Astrocyte (in vitro differentiated cells and primary cell): Measurements from ENCODE around the gene DUSP2. TPM values are rescaled to one million over a fixed set of nuclear protein-coding genes. Genes with fewer than 3 reads are reported as not detected.

ENCODE experiments used
- DNase-seq: peaks from one replicate; pipeline ENCODE4 v3.0.0-alpha.2; 2010; ENCODE audit warnings: low read depth
- FAIRE-seq: peaks from 2 replicates; lab custom pipeline; 2011; peaks lifted over from hg19 to GRCh38; lab: Jason Lieb, UNC
- H2AFZ ChIP-seq: 2 replicates; pipeline ENCODE4 v1.6.0; 2012; ENCODE audit warnings: low read depth, low read length, inconsistent platforms
- H3K27ac ChIP-seq: 2 replicates; pipeline ENCODE4 v1.5.1; 2011; ENCODE audit warnings: low read depth, low read length, inconsistent platforms
- H3K27me3 ChIP-seq: 2 replicates; pipeline ENCODE4 v1.6.0; 2011; ENCODE audit warnings: low read length, inconsistent platforms; ENCODE audit not compliant: insufficient read depth
- H3K36me3 ChIP-seq: 2 replicates; pipeline ENCODE4 v1.5.1; 2011; ENCODE audit warnings: low read length, inconsistent platforms; ENCODE audit not compliant: insufficient read depth
- H3K4me1 ChIP-seq: 2 replicates; pipeline ENCODE4 v1.5.1; 2011; ENCODE audit warnings: low read length, inconsistent platforms; ENCODE audit not compliant: insufficient read depth
- H3K4me2 ChIP-seq: 2 replicates; pipeline ENCODE4 v1.6.0; 2012; ENCODE audit warnings: low read length, inconsistent platforms
- H3K4me3 ChIP-seq: 2 replicates; pipeline ENCODE4 v1.5.1; 2011; ENCODE audit warnings: low read depth, mild to moderate bottlenecking, low read length, inconsistent platforms; ENCODE audit not compliant: insufficient read depth
- H3K79me2 ChIP-seq: 2 replicates; pipeline ENCODE4 v1.6.0; 2012; ENCODE audit warnings: mild to moderate bottlenecking, low read length, inconsistent platforms; ENCODE audit not compliant: insufficient read depth
- H3K9ac ChIP-seq: 2 replicates; pipeline ENCODE4 v1.6.0; 2012; ENCODE audit warnings: mild to moderate bottlenecking, low read length, inconsistent platforms
- H3K9me3 ChIP-seq: 2 replicates; pipeline ENCODE4 v1.5.1; 2012; ENCODE audit warnings: low read depth, mild to moderate bottlenecking, low read length, inconsistent platforms; ENCODE audit not compliant: insufficient read depth
- H4K20me1 ChIP-seq: 2 replicates; pipeline ENCODE4 v1.6.0; 2012; ENCODE audit warnings: low read length, inconsistent platforms; ENCODE audit not compliant: insufficient read depth
- H3K27ac Mint-ChIP-seq: one replicate; pipeline ENCODE4 v1.8.0; 2021; ENCODE audit warnings: mild to moderate bottlenecking, mixed read lengths; ENCODE audit not compliant: unreplicated experiment
- H3K27me3 Mint-ChIP-seq: one replicate; pipeline ENCODE4 v1.8.0; 2021; ENCODE audit warnings: low read depth, mixed read lengths; ENCODE audit not compliant: unreplicated experiment
- H3K36me3 Mint-ChIP-seq: one replicate; pipeline ENCODE4 v1.8.0; 2021; ENCODE audit warnings: low read depth, mixed read lengths; ENCODE audit not compliant: unreplicated experiment
- H3K4me1 Mint-ChIP-seq: one replicate; pipeline ENCODE4 v1.8.0; 2021; ENCODE audit warnings: low read depth, mixed read lengths; ENCODE audit not compliant: unreplicated experiment
- H3K4me3 Mint-ChIP-seq: one replicate; pipeline ENCODE4 v1.8.0; 2021; ENCODE audit warnings: mild to moderate bottlenecking, moderate library complexity, mixed read lengths; ENCODE audit not compliant: unreplicated experiment
- H3K9me3 Mint-ChIP-seq: one replicate; pipeline ENCODE4 v1.8.0; 2021; ENCODE audit warnings: mild to moderate bottlenecking, mixed read lengths; ENCODE audit not compliant: unreplicated experiment
- EZH2 ChIP-seq: IDR thresholded peaks from 2 replicates; pipeline ENCODE4 v1.6.1; 2012; ENCODE audit warnings: mild to moderate bottlenecking, low read length, inconsistent platforms; ENCODE audit not compliant: insufficient read depth
- total RNA-seq: library from RNA; stranded (reverse); gene quantifications from 2 replicates; pipeline ENCODE4 v1.2.1, GENCODE V29; 2021
- TF ChIP-seq, protein P1 (sequence below): IDR thresholded peaks from 2 replicates; pipeline ENCODE4 v1.5.1; 2011; ENCODE audit warnings: low read depth, mild to moderate bottlenecking, inconsistent platforms, low read length, moderate library complexity; ENCODE audit not compliant: insufficient read depth

Gene DUSP2
- total RNA-seq, 1 donor from 2014 or later = 0.95 TPM

DNA sequence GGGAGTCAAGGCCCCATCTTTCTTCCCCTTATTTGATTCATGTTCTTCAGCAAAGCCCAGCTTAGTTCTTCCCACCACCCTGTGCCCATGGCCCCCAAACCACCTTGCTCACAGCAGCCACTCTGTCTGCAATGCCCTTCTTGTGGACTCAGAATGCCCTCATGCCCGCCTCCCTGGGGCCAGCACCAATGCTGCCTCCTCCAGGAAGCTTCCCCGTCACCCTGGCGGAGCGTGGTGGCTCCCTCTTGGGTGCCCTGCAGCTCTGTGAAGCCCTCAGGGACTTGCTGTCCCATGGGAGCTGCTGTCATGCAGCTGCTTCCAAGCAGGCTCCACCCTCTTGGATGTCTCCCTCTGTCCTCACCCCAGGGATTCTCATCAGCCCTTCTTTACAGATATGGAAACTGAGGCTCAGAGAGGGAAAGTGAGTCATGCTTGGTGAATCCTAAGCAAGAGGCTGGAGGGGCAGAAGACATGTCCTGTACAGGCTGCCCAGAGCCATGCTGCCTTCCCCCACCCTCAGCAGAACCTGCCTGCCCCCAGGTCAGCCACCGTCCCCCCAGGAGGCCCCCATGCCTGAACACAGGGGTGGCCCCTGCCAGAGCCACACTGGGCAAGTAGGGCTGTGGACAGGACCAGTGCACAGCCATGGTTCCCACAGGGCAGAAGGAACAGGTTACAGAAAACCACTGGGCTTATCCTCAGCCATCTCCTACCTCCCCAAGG, 11.8 kb upstream of the DUSP2 start:
- no peak for TF ChIP-seq EZH2
- TF ChIP-seq, protein P1, sequence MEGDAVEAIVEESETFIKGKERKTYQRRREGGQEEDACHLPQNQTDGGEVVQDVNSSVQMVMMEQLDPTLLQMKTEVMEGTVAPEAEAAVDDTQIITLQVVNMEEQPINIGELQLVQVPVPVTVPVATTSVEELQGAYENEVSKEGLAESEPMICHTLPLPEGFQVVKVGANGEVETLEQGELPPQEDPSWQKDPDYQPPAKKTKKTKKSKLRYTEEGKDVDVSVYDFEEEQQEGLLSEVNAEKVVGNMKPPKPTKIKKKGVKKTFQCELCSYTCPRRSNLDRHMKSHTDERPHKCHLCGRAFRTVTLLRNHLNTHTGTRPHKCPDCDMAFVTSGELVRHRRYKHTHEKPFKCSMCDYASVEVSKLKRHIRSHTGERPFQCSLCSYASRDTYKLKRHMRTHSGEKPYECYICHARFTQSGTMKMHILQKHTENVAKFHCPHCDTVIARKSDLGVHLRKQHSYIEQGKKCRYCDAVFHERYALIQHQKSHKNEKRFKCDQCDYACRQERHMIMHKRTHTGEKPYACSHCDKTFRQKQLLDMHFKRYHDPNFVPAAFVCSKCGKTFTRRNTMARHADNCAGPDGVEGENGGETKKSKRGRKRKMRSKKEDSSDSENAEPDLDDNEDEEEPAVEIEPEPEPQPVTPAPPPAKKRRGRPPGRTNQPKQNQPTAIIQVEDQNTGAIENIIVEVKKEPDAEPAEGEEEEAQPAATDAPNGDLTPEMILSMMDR = no peak
- Histone ChIP-seq H3K27me3 (no peaks in the 10 kb centered on the region), H3K79me2 (no peaks in the 10 kb centered on the region), H3K9me3 (no peaks in the 10 kb centered on the region), H3K36me3 (no peaks in the 10 kb centered on the region), H3K4me2 (peak overlapping the region; percentile 48), H3K4me3 (no peak overlapping the region), H2AFZ (no peak overlapping the region), H4K20me1 (no peaks in the 10 kb centered on the region), H3K27ac (no peak overlapping the region), H3K9ac (no peak overlapping the region), H3K4me1 (peaks cover 8% of the 10 kb centered on the region)
- Mint-ChIP-seq H3K36me3 (no peaks in the 10 kb centered on the region), H3K9me3 (peaks cover 5% of the 10 kb centered on the region), H3K27me3 (peaks cover 56% of the 10 kb centered on the region), H3K4me3 (no peak overlapping the region), H3K4me1 (no peaks in the 10 kb centered on the region), H3K27ac (no peak overlapping the region)
- FAIRE-seq (no peak), DNase-seq (no peak)

DNA sequence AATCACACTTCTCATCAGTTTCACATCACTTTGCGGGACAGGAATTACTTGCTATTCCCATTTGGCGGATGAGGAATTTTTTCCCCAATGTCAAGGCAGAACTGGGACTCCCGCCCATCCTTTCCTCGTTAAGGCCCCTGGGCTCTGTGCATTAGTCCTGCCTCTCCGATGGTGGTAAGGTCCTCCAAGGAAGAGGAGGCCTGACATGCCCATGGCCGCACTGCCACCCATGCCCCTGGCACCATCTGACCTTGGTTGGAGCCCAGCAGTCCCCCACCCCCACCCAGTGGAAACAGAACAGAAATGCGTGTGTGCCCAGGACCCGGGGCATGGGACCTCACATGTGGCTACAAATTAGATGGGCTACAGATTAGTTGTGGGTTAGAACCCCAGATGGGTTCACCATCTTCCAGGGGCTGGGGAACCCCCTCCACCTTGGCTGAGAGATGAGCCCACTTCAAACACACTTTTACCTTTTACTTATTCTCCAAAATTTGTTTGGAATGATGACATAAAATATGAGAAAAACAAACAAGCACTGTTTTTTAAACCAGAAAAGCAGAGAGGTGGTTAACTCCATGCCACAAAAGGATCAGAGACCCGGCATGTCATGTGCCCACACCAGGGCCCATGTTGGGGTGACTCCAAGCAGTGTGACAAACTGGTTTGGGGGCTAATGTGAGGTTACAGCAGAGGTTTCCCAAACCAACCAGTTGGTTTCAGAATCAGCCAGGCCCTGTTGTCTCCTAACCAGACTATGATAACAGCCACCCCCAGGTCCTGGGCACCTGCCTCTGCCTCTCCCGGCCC, 11.0 kb upstream of the DUSP2 start:
- Histone ChIP-seq H3K27ac (no peak overlapping the region), H3K36me3 (no peaks in the 10 kb centered on the region), H4K20me1 (no peaks in the 10 kb centered on the region), H3K79me2 (no peaks in the 10 kb centered on the region), H3K4me3 (no peak overlapping the region), H3K4me2 (no peak overlapping the region), H3K9me3 (no peaks in the 10 kb centered on the region), H3K9ac (no peak overlapping the region), H3K27me3 (no peaks in the 10 kb centered on the region), H2AFZ (no peak overlapping the region), H3K4me1 (peaks cover 8% of the 10 kb centered on the region)
- Mint-ChIP-seq H3K27ac (no peak overlapping the region), H3K9me3 (peaks cover 5% of the 10 kb centered on the region), H3K27me3 (peaks cover 63% of the 10 kb centered on the region), H3K4me3 (no peak overlapping the region), H3K4me1 (no peaks in the 10 kb centered on the region), H3K36me3 (no peaks in the 10 kb centered on the region)
- no peak for DNase-seq
- no peak for TF ChIP-seq EZH2
- TF ChIP-seq, protein P1 = no peak
- no peak for FAIRE-seq
